HepG2 (cell line): ENCODE data around the gene FITM2. TPM values are rescaled to one million over a fixed set of nuclear protein-coding genes. Genes with fewer than 3 reads are reported as not detected.

Experiments
- BCL6 ChIP-seq: IDR thresholded peaks from 2 replicates; pipeline ENCODE4 v1.6.1; 2016; ENCODE audit warnings: missing genetic modification reagents, missing compliant biosample characterization
- CBX5 ChIP-seq: sonication (generic); formaldehyde crosslinking; IDR thresholded peaks from 2 replicates; pipeline ENCODE4 v1.4.0; 2020; ENCODE audit warnings: missing genetic modification reagents, borderline replicate concordance
- GFI1 ChIP-seq: sonication (generic); formaldehyde crosslinking; IDR thresholded peaks from 2 replicates; pipeline ENCODE4 v1.5.0; 2020; ENCODE audit warnings: missing genetic modification reagents, mild to moderate bottlenecking, borderline replicate concordance
- MIER3 ChIP-seq: IDR thresholded peaks from 2 replicates; pipeline ENCODE4 v1.6.1; 2016; ENCODE audit warnings: missing compliant biosample characterization, borderline replicate concordance
- PHF8 ChIP-seq: sonication (generic); formaldehyde crosslinking; IDR thresholded peaks from 2 replicates; pipeline ENCODE4 v1.5.0; 2020; ENCODE audit warnings: missing genetic modification reagents
- SCMH1 ChIP-seq: sonication (generic); formaldehyde crosslinking; IDR thresholded peaks from 2 replicates; pipeline ENCODE4 v1.9.0; 2021; ENCODE audit warnings: missing genetic modification reagents, mild to moderate bottlenecking, borderline replicate concordance
- SNAI1 ChIP-seq: sonication (generic); formaldehyde crosslinking; IDR thresholded peaks from 2 replicates; pipeline ENCODE4 v1.5.0; 2020; ENCODE audit warnings: mild to moderate bottlenecking, missing genetic modification reagents, borderline replicate concordance
- TAF1 ChIP-seq: sonication (generic); formaldehyde crosslinking; IDR thresholded peaks from 2 replicates; pipeline ENCODE4 v1.4.0; 2020; ENCODE audit warnings: missing genetic modification reagents
- U2AF2 ChIP-seq: fragments of 200-400 bp; formaldehyde crosslinking; IDR thresholded peaks from 2 replicates; pipeline ENCODE4 v1.6.1; 2017; ENCODE audit warnings: low read depth, mild to moderate bottlenecking, low read length
- ZNF180 ChIP-seq: sonication (generic); formaldehyde crosslinking; IDR thresholded peaks from 2 replicates; pipeline ENCODE4 v1.4.0; 2020; ENCODE audit warnings: low read depth, missing genetic modification reagents, borderline replicate concordance
- ZNF3 ChIP-seq: IDR thresholded peaks from 2 replicates; pipeline ENCODE4 v1.7.0; 2017; ENCODE audit warnings: inconsistent platforms
- ZNF329 ChIP-seq: sonication (generic); formaldehyde crosslinking; IDR thresholded peaks from 2 replicates; pipeline ENCODE4 v1.9.0; 2021; ENCODE audit warnings: low read depth, mild to moderate bottlenecking, missing genetic modification reagents
- ZNF496 ChIP-seq: sonication (generic); formaldehyde crosslinking; IDR thresholded peaks from 2 replicates; pipeline ENCODE4 v1.8.1; 2023; ENCODE audit warnings: mild to moderate bottlenecking, moderate library complexity, missing genetic modification reagents; ENCODE audit not compliant: insufficient replicate concordance
- polyA plus RNA-seq, 8 experiments: library from polyadenylated mRNA; depleted of rRNA in 3 of 8; stranded (reverse) in 7 of 8; unstranded in 1 of 8; fragments of >200 nt; fragmentation: Illumina TruSeq in 4 of 8; extraction: Trizol in 4 of 8; gene quantifications; 2 replicates each; pipeline versions ENCODE4 v1.2.1 to v1.2.3, GENCODE V29; 2011 to 2016; ENCODE audit warnings: low read depth in 4 of 8, missing spikeins in 1 of 8, mixed read lengths in 1 of 8; ENCODE audit not compliant: insufficient read depth in 1 of 8
- total RNA-seq, 5 experiments: library from RNA; depleted of rRNA; stranded (reverse); fragments of >200 nt; fragmentation: Illumina TruSeq; extraction: Trizol; gene quantifications; 2 replicates each; pipeline ENCODE4 v1.2.3, GENCODE V29; 2016; ENCODE audit warnings: low read depth in 1 of 5
- TF ChIP-seq, protein P1 (sequence below): IDR thresholded peaks from 2 replicates; pipeline ENCODE4 v1.6.1; 2012; ENCODE audit warnings: low read length, improper control_type of control experiment
- TF ChIP-seq, protein P2 (sequence below): sonication (generic); formaldehyde crosslinking; IDR thresholded peaks from 2 replicates; pipeline ENCODE4 v1.5.0; 2020; ENCODE audit warnings: mild to moderate bottlenecking, missing genetic modification reagents, moderate library complexity
- TF ChIP-seq, protein P3 (sequence below): sonication (generic); formaldehyde crosslinking; IDR thresholded peaks from 2 replicates; pipeline ENCODE4 v1.5.1; 2020; ENCODE audit warnings: mild to moderate bottlenecking, missing genetic modification reagents, borderline replicate concordance
- TF ChIP-seq, protein P4 (sequence below): sonication (generic); formaldehyde crosslinking; IDR thresholded peaks from 2 replicates; pipeline ENCODE4 v1.4.0; 2020; ENCODE audit warnings: missing genetic modification reagents
- TF ChIP-seq, protein P5 (sequence below): sonication (generic); formaldehyde crosslinking; IDR thresholded peaks from 2 replicates; pipeline ENCODE4 v1.4.0; 2020; ENCODE audit warnings: missing genetic modification reagents
- TF ChIP-seq, protein P6 (sequence below): sonication (generic); formaldehyde crosslinking; IDR thresholded peaks from 2 replicates; pipeline ENCODE4 v1.4.0; 2020; ENCODE audit warnings: mild to moderate bottlenecking, missing genetic modification reagents

Gene FITM2
- total and polyA plus RNA-seq, 2 of the 13 experiments (the other 11 are each of a cell fraction or from before 2014, with no cell fraction given) = 9.6 to 24.5 TPM

DNA sequence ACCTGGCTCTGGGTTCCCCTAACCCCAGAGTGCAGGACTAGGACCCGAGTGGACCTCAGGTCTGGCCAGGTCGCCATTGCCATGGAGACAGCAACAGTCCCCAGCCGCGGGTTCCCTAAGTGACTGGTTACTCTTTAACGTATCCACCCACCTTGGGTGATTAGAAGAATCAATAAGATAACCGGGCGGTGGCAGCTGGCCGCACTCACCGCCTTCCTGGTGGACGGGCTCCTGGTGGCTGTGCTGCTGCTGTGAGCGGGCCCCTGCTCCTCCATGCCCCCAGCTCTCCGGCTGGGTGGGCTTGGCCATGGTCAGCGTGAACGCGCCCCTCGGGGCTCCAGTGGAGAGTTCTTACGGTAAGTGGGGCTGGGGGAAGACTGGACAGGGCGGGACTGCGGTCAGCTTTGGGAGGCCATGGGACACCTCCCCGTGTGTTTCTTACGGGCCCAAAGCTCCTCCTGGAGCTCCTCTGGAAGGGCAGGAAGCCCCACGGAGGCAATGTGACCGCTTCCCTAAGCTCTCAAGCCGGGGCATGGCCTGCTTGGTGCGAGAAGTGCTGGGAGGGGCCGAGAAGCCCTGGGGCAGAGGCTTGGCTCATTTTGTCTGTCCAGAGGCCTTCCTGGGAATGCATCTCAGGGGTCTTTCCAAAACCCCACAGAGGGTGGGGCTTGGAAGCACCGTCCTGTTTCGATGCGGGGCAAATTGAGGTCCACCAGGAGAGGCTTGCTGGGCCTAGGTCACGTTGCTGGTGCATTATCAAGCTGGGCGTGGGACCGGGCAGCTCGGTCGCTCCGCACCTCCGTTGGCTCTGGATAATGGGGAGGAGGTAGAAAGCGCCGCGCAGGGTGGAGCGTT is 44.7 kb upstream of the FITM2 start, which contains the start of gene HNF4A (continued):
- TF ChIP-seq, protein P1, sequence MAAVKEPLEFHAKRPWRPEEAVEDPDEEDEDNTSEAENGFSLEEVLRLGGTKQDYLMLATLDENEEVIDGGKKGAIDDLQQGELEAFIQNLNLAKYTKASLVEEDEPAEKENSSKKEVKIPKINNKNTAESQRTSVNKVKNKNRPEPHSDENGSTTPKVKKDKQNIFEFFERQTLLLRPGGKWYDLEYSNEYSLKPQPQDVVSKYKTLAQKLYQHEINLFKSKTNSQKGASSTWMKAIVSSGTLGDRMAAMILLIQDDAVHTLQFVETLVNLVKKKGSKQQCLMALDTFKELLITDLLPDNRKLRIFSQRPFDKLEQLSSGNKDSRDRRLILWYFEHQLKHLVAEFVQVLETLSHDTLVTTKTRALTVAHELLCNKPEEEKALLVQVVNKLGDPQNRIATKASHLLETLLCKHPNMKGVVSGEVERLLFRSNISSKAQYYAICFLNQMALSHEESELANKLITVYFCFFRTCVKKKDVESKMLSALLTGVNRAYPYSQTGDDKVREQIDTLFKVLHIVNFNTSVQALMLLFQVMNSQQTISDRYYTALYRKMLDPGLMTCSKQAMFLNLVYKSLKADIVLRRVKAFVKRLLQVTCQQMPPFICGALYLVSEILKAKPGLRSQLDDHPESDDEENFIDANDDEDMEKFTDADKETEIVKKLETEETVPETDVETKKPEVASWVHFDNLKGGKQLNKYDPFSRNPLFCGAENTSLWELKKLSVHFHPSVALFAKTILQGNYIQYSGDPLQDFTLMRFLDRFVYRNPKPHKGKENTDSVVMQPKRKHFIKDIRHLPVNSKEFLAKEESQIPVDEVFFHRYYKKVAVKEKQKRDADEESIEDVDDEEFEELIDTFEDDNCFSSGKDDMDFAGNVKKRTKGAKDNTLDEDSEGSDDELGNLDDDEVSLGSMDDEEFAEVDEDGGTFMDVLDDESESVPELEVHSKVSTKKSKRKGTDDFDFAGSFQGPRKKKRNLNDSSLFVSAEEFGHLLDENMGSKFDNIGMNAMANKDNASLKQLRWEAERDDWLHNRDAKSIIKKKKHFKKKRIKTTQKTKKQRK = no peak
- TF ChIP-seq GFI1 (CRISPR knock-in tag) (no peak; the same call in 1 of the 2 replicates), SNAI1 (peak; percentile 79; the same call in 1 of the 2 replicates), U2AF2 (0 out of 2 replicates have a peak, but pooled peaks have one; percentile 73), BCL6 (CRISPR knock-in tag) (peak; percentile 70), SCMH1 (no peak), MIER3 (no peak; the same call in 1 of the 2 replicates), CBX5 (no peak; the same call in 1 of the 2 replicates), TAF1 (CRISPR knock-in tag) (peak; percentile 90), ZNF3 (CRISPR knock-in tag) (no peak), PHF8 (CRISPR knock-in tag) (peak; percentile 95), ZNF180 (peak; percentile 64; the same call in 1 of the 2 replicates), ZNF329 (CRISPR knock-in tag) (no peak), ZNF496 (CRISPR knock-in tag) (no peak)
- TF ChIP-seq, protein P2, sequence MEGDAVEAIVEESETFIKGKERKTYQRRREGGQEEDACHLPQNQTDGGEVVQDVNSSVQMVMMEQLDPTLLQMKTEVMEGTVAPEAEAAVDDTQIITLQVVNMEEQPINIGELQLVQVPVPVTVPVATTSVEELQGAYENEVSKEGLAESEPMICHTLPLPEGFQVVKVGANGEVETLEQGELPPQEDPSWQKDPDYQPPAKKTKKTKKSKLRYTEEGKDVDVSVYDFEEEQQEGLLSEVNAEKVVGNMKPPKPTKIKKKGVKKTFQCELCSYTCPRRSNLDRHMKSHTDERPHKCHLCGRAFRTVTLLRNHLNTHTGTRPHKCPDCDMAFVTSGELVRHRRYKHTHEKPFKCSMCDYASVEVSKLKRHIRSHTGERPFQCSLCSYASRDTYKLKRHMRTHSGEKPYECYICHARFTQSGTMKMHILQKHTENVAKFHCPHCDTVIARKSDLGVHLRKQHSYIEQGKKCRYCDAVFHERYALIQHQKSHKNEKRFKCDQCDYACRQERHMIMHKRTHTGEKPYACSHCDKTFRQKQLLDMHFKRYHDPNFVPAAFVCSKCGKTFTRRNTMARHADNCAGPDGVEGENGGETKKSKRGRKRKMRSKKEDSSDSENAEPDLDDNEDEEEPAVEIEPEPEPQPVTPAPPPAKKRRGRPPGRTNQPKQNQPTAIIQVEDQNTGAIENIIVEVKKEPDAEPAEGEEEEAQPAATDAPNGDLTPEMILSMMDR = peak; percentile 9; the same call in 1 of the 2 replicates
- TF ChIP-seq, protein P3, sequence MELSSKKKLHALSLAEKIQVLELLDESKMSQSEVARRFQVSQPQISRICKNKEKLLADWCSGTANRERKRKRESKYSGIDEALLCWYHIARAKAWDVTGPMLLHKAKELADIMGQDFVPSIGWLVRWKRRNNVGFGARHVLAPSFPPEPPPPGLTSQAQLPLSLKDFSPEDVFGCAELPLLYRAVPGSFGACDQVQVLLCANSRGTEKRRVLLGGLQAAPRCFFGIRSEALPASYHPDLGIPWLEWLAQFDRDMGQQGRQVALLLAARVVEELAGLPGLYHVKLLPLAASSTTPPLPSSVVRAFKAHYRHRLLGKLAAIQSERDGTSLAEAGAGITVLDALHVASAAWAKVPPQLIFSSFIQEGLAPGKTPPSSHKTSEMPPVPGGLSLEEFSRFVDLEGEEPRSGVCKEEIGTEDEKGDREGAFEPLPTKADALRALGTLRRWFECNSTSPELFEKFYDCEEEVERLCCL (CRISPR knock-in tag) = no peak
- TF ChIP-seq, protein P4, sequence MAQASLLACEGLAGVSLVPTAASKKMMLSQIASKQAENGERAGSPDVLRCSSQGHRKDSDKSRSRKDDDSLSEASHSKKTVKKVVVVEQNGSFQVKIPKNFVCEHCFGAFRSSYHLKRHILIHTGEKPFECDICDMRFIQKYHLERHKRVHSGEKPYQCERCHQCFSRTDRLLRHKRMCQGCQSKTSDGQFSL = 0 out of 2 replicates have a peak, but pooled peaks have one; percentile 19
- TF ChIP-seq, protein P5, sequence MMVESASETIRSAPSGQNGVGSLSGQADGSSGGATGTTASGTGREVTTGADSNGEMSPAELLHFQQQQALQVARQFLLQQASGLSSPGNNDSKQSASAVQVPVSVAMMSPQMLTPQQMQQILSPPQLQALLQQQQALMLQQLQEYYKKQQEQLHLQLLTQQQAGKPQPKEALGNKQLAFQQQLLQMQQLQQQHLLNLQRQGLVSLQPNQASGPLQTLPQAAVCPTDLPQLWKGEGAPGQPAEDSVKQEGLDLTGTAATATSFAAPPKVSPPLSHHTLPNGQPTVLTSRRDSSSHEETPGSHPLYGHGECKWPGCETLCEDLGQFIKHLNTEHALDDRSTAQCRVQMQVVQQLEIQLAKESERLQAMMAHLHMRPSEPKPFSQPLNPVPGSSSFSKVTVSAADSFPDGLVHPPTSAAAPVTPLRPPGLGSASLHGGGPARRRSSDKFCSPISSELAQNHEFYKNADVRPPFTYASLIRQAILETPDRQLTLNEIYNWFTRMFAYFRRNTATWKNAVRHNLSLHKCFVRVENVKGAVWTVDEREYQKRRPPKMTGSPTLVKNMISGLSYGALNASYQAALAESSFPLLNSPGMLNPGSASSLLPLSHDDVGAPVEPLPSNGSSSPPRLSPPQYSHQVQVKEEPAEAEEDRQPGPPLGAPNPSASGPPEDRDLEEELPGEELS (CRISPR knock-in tag) = peak; percentile 88
- TF ChIP-seq, protein P6, sequence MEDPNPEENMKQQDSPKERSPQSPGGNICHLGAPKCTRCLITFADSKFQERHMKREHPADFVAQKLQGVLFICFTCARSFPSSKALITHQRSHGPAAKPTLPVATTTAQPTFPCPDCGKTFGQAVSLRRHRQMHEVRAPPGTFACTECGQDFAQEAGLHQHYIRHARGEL (CRISPR knock-in tag) = 0 out of 2 replicates have a peak, but pooled peaks have one; percentile 14
